Peyer's patch (tissue), 4 donors: ENCODE measurements around the gene OLFM1.

Experiments
- POLR2A ChIP-seq, 2 donors: fragments of 450-650 bp; IDR thresholded peaks; one replicate each; pipeline ENCODE4 v1.5.1; 2017; ENCODE audit warnings: antibody characterized with exemption in 2 of 2, mild to moderate bottlenecking in 2 of 2, moderate library complexity in 2 of 2
- TF ChIP-seq, protein P1 (sequence below), 6 experiments: fragments of 450-650 bp in 4 of 6; fragments of 200-600 bp in 2 of 6; sonication (generic) in 1 of 6; IDR thresholded peaks; one replicate each; pipeline ENCODE4 v1.5.1; 2017 to 2019; ENCODE audit warnings: antibody characterized with exemption in 6 of 6, mild to moderate bottlenecking in 3 of 6, moderate library complexity in 1 of 6

DNA sequence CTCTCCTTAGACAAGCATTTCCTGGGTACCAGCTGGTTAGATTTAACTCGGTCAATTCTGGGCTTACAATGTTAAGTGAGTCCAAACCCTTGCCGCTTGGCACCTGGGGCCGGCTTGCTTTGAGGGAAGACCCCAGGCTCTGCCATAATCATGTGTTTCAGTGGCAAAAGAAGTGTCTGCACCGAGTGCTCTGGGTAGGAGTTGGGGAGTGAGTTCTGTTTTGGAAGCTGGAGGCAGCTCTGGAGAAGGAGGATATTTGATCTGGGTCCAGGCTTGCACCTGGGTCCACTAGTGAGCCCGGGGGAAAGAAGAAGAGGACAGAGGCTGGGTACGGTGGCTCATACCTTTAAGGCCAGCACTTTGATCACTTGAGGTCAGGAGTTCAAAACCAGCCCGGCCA lies 8.4 kb upstream of the OLFM1 start:
- TF ChIP-seq, protein P1, sequence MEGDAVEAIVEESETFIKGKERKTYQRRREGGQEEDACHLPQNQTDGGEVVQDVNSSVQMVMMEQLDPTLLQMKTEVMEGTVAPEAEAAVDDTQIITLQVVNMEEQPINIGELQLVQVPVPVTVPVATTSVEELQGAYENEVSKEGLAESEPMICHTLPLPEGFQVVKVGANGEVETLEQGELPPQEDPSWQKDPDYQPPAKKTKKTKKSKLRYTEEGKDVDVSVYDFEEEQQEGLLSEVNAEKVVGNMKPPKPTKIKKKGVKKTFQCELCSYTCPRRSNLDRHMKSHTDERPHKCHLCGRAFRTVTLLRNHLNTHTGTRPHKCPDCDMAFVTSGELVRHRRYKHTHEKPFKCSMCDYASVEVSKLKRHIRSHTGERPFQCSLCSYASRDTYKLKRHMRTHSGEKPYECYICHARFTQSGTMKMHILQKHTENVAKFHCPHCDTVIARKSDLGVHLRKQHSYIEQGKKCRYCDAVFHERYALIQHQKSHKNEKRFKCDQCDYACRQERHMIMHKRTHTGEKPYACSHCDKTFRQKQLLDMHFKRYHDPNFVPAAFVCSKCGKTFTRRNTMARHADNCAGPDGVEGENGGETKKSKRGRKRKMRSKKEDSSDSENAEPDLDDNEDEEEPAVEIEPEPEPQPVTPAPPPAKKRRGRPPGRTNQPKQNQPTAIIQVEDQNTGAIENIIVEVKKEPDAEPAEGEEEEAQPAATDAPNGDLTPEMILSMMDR (IDR thresholded peaks at IDR 0.05), result no peak
- no peak for TF ChIP-seq POLR2A (IDR thresholded peaks at IDR 0.05)
